HG03565 (cell line): ENCODE results near the gene ZNF440.
"Not testable (repeated sequence)": the region's sequence is repeated elsewhere in the genome, so short reads cannot be mapped to it uniquely, and the experiment has no call there.

Experiments
- ATAC-seq: cut with Tn5 transposase; IDR thresholded peaks from one replicate; pipeline ENCODE4 v1.9.1; 2021; ENCODE audit warnings: mild to moderate bottlenecking, moderate library complexity; ENCODE audit not compliant: unreplicated experiment

The ZNF440 gene

DNA sequence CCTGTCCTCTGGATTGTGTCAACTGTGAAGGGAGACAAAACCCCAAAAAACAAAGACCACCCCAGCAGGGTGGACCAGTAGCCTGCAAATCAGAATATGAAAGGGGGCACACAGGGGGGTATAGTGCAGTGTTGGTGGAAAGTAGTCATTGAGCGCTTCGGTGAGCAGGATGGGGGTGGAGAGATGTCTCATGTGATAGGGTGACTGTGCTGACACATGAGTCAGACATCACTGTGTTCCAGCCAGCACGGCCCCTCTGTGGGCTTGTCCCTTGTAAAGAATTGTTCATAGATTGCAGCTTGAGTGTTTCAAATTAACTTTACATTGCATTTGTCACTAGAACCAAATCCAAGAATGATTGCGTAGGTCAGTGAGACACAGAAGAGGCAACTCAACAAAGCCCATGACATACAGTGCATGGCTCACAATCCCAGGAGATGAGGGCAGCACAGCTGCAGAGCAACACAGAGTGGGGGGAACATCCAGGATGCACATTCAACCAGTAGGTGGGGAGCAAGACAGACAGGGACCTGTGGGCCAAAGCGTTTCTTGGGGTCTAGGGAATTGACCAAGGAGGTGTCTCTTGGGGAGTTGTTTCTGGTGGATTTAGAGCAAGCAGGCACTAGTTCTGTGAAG, 7.5 kb downstream of the ZNF440 start:
- no peak for ATAC-seq

GRCh38 chr19:11828957-11829876, 15.1 kb downstream of the ZNF440 start:
- ATAC-seq: not testable (repeated sequence)

DNA sequence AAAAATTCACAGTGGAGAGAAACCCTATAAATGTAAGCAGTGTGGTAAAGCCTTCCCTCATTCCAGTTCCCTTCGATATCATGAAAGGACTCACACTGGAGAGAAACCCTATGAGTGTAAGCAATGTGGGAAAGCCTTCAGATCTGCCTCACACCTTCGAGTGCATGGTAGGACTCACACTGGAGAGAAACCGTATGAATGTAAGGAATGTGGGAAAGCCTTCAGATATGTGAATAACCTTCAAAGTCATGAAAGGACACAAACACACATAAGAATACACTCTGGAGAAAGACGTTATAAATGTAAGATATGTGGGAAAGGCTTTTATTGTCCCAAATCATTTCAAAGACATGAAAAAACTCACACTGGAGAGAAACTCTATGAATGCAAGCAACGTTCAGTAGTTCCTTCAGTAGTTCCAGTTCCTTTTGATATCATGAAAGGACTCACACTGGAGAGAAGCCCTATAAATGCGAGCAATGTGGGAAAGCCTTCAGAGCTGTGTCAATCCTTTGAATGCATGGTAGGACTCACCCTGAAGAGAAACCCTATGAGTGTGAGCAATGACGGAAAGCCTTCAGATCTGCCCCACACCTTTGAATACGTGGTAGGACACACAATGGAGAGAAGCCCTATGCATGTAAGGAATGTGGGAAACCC, 18.3 kb downstream of the ZNF440 start:
- no peak for ATAC-seq

GRCh38 chr19:11833541-11833940, 19.5 kb downstream of the ZNF440 start:
- ATAC-seq: no peak

GRCh38 chr19:11835626-11836066, 21.6 kb downstream of the ZNF440 start:
- ATAC-seq: not testable (repeated sequence)

GRCh38 chr19:11843722-11844121, 29.6 kb downstream of the ZNF440 start:
- ATAC-seq: no peak

DNA sequence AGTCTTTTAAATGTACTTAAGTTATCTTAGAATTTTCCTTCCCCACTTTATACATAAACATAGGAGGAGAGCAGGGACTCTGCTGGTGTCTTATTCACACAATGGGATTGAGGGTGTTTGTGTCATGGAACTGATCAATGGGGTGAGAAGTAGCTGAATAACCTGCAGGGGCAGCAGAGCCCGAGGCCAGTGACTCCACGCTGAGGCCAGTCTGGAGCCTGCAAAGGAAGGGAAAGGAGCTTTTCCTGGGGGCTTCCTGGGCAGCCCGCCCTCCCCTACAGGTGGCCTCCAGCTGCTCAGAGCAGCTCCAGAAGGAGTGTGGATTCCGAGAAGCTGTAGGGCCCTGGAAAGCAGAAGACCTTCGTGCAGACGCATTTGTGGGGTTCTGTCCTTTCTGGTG, 33.5 kb downstream of the ZNF440 start:
- not testable (repeated sequence) for ATAC-seq

DNA sequence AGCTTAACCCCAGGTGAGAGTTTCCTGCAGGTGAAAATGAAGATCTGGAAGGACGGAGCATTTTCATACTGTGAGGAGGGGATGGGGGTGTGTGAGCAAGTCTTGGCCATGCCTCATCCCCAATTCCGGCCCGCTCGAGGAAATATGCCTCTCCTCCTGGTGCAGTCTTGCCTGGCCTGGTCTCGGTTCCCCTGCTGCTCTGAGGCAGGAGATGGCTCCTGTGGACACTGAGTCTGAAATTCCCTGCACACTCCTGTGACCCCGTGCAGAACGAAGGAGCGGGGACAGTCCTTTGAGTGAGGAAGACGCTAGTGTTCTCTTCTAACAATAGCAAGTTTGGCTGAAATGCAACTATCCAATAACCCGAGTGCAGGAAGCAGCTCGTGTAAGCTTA, 34.1 kb downstream of the ZNF440 start:
- ATAC-seq: peak; percentile 11

- peak; percentile 74 for ATAC-seq
Observed at GRCh38 chr19:11848594-11849469, 34.8 kb downstream of the ZNF440 start, which contains the start of gene ZNF439. ZNF439 (plus strand) TSS chr19:11848726; CDS start chr19:11848868, 142 bp downstream.

DNA sequence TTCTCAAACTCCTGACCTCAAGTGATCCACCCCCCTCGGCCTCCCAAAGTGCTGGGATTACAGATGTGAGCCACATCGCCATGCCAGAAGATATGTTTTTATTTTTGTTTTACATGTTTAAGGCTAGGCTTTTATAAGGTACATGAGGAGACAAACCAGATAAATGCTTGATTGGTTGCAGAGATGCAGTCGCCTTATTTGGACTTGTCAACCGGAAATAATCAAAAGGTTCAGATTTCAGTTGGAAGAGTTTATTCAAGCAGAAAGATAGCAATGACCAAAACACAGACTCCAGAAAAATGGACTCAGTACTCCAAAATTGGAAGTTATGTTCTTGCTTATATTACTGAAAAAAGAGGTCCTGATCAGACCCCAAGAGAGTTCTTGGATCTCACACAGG, 36.2 kb downstream of the ZNF440 start:
- not testable (repeated sequence) for ATAC-seq

DNA sequence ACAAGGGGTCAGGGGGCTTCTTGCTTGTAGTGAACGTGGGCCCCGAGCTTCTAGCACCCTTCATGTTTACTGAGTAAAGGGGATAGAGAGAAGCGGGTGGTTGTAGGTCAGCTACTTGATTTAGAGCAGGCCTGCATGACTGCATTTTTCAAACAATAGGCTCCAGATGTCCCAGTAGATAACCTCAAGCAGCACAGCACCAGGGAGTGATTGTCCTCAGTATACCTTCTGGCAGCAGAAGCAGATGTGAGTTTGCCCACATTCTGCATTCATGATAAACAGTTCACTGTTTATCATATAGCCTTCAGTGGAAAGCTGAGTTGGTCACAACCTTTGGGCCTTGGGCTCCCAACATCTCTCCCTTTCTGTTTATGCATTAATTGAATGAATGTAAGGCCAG, 39.3 kb downstream of the ZNF440 start:
- ATAC-seq: no peak

DNA sequence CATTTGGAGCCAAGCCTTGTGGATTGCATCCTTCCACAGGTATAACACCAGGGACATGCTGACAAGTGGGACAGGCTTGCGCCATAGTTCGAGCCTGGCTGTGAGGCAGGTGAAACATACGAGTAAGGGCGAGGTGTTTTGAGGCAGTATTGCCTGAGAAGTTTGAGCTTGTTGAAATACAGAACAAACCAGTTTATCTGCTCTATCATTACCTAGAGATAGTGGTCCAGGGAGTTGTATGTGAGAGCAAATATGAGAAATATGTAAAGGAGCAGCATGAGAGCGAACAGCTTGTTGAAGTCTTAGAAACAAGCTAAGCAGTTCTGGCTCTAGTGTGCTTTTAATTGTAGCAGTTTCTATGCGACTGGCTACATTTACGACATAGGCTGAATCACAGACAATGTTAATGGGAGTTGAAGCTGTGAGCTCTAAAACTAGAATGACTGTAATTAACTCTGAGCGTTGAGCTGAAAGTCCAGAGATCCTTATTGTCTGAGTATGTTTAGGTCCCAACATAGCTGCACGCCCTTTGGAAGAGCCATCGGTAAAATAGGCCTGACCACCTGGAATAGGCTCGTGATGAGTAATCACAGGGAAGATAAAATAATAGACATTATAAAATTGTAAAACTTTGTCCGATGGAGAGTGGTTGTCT, 42.6 kb downstream of the ZNF440 start:
- ATAC-seq: no peak

- ATAC-seq: no peak
Observed at GRCh38 chr19:11860721-11861120, 46.6 kb downstream of the ZNF440 start.

- ATAC-seq: no peak
Observed at GRCh38 chr19:11861301-11861700, 47.2 kb downstream of the ZNF440 start.

- ATAC-seq: not testable (repeated sequence)
Observed at GRCh38 chr19:11867766-11868165, 53.7 kb downstream of the ZNF440 start.

GRCh38 chr19:11868188-11868587, 54.1 kb downstream of the ZNF440 start:
- no peak for ATAC-seq

- ATAC-seq: no peak
Observed at GRCh38 chr19:11872624-11873023, 58.6 kb downstream of the ZNF440 start.

- ATAC-seq: no peak
Observed at GRCh38 chr19:11873762-11874161, 59.7 kb downstream of the ZNF440 start.

DNA sequence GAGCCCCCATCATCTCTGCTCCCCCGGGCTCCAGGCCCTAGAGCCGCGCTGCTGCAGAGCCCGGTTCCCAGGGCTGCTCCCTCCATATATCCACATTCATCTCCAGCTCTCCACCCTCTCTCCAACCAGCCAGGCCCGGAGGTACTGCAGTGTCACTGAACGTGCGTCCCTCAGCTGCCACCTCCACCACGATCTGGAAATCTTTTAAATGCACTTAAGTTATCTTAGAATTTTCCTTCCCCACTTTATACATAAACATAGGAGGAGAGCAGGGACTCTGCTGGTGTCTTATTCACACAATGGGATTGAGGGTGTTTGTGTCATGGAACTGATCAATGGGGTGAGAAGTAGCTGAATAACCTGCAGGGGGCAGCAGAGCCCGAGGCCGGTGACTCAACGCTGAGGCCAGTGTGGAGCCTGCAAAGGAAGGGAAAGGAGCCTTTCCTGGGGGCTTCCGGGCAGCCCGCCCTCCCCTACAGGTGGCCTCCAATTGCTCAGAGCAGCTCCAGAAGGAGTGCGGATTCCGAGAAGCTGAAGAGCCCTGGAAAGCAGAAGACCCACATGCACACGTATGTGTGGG, 65.7 kb downstream of the ZNF440 start:
- ATAC-seq: not testable (repeated sequence)

GRCh38 chr19:11880598-11880997, 66.5 kb downstream of the ZNF440 start:
- ATAC-seq: no peak
